Activated CD4-positive, alpha-beta T cell treated with anti-CD3 and anti-CD28 coated beads, Interleukin-2, amount 50 U/mL, for 16 hours (primary cell): ENCODE data around the gene EEA1.
A peak's percentile ranks its signal among the peaks of the same experiment; 100 is the strongest.
"Not testable (repeated sequence)": the region's sequence is repeated elsewhere in the genome, so short reads cannot be mapped to it uniquely, and the experiment has no call there.

Experiments
- DNase-seq: peaks from one replicate; pipeline ENCODE4 v3.0.0-alpha.2; 2020

EEA1 gene

DNA sequence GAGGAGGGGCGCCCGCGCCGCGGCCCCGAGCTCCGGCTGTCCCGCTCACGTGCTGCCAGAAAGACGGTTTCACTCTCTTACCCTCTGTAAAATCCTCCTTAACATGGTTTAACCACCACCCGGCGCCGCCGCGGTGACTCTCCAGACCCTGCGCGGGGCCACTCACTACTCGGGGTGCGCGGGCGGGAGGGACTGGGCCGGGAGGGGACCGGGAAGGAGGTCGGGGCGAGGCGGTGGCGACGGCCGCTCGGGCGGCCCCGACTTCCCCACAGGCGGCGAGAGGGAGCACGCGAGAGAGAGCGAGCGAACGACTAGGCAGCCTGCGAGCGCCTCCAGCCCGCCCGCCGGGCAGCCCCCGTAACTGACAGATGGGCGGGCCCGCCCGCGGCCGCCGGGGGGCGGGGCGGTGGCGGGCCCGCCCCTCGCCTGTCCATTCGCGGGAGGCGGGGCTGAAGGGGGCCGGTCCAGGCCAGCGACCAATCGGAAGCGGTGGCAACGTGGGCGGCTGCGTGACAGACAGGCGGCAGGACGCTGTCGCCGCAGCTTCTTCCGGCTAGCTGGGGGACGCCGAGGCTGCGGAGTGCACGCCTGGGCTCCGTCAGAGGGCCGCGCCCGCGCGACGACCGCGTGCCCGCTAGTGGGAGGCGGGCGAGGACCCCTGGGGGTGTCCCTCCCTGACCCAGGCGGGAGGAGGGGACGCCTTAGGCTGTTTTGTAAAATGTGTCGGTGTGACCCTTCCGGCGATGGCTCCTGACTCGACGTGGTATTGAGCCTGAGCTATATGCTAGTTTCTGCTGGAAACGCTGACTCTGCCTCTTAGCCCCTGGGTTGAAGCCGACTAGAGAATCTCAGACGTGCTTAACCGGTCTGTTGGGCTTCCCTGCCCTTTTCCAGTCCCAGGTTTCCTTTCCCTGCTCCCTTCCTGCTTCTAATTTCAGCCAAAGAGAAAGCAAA, at the start of gene EEA1:
Gene EEA1 (minus strand): TSS at position 334 of the 954 bp plus-strand sequence. CDS start 229 bp downstream, at position 105.
- DNase-seq = peak; percentile 98

GRCh38 chr12:92978607-92979006, 49.5 kb upstream of the EEA1 start:
- no peak for DNase-seq

DNA sequence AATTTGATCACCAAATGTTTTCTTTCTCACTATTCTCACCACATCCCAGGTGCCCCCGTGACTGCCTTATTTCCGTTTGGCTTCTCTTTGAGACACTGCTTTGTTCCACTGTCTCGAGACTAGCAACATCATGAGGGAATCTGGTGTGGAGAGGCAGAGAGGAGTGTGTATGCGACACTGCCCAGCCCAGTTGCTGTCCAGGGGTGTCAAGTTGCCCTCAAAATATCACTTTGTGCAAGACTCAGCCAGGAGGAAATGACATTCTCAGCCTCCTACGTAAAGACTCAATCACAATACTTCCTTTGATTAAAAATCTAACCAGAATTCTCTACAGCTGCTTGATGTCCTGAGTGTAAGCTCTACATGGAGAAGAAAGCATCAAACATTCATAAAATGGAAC, 48.2 kb upstream of the EEA1 start:
- no peak for DNase-seq

DNA sequence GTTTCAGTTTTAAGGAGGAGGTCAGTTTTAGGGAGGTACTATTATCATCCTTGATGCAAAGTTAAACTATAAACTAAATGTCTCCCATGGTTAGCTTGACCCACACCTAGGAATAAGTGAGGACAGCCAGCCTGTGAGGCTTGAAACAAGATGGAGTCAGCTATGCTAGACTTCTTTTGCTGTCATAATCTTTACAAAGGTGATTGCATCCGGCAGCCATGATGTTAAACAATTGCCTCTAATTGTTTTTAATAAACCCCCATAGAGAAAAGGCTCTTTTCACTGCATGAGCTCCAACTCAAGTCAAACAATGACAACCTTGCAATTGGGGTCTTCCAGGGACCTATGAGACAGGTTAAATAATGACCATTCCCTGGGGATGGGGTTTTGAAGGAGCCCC, 45.7 kb upstream of the EEA1 start:
- no peak for DNase-seq

DNA sequence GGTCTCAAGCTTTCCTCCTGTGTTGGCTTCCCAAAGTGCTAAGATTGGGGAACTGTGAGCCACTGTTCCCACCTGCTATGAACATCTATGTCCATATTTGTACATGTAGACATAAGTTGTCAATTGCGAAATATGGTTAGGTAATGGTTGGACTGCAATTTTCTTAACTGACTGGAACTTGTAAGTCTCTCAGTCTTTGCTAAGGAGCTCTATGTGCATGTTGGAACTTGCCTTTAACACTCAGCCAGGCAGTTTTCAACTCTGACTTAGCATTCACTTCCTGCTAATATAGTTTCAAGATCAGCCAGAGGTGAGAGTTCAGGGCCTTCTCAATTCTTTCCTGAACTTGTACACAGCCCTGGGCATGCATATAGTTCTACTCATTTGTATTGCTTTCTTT, 44.5 kb upstream of the EEA1 start:
- DNase-seq = no peak

DNA sequence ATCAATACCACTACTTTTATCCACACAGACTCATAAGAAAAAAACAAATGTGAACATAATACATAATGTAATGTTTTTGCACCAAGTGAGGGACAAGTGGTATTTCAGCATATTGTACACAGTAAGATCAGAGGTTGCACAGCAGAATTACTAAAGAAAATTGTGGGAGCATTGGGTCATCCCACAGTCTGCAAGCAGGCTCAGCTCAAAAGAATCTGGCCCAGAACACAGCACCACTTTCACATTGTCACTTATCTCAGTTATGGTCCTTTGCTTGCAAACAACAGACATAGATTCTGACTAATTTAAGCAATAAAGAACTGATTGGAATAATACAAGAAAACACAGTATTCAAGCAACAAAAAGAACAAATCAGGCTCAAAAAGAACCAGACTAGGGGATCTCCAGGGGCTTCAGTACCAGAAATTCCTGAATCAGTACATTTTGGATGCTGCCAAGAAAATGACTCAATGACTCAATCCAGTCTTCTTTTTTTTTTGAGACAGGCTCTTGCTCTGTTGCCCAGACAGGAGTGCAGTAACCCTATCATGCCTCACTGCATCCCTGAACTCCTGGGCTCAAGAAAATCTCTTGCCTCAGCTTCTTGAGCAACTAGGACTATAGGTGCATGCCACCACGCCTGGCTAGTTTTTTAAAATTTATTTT, 42.9 kb upstream of the EEA1 start:
- no peak for DNase-seq

GRCh38 chr12:92968176-92968813, 39.2 kb upstream of the EEA1 start:
- DNase-seq = no peak

GRCh38 chr12:92964378-92964777, 35.3 kb upstream of the EEA1 start:
- DNase-seq = not testable (repeated sequence)

- DNase-seq = no peak
Measured at GRCh38 chr12:92961949-92962348, 32.9 kb upstream of the EEA1 start.

- no peak for DNase-seq
Measured at GRCh38 chr12:92955997-92956663, 27.0 kb upstream of the EEA1 start.

GRCh38 chr12:92953747-92954146, 24.7 kb upstream of the EEA1 start:
- DNase-seq = peak; percentile 5

GRCh38 chr12:92952394-92952793, 23.3 kb upstream of the EEA1 start:
- DNase-seq = no peak

- no peak for DNase-seq
Measured at GRCh38 chr12:92951006-92951405, 21.9 kb upstream of the EEA1 start.

GRCh38 chr12:92950011-92950410, 20.9 kb upstream of the EEA1 start:
- DNase-seq = no peak

GRCh38 chr12:92949466-92949865, 20.4 kb upstream of the EEA1 start:
- no peak for DNase-seq

DNA sequence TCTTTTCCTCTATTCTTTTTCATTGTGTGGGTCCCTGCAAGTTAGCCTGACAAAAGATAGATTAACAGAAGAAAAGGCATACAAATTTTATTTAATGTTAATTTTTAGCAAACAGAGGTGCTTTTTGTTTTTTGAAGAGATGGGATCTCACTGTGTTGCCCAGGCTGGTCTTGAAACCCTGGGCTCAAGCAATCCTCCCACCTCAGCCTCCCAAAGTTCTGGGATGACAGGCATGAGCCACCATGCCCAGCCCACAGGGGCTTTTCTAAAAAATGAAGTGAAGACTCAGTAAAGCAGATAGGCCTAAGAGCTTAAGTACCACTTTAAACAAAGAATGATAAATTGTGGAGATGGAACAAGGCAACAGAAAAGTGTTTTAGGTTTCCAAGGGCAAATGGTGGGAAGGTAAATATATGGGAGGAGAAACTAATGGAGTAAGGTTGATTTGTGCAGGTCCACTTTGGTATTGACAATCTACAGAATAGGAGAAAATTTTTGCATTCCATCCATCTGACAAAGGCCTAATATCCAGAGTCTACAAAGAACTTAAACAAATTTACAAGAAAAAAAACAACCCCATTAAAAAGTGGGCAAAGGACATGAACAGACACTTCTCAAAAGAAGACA, 18.6 kb upstream of the EEA1 start:
- DNase-seq = no peak

DNA sequence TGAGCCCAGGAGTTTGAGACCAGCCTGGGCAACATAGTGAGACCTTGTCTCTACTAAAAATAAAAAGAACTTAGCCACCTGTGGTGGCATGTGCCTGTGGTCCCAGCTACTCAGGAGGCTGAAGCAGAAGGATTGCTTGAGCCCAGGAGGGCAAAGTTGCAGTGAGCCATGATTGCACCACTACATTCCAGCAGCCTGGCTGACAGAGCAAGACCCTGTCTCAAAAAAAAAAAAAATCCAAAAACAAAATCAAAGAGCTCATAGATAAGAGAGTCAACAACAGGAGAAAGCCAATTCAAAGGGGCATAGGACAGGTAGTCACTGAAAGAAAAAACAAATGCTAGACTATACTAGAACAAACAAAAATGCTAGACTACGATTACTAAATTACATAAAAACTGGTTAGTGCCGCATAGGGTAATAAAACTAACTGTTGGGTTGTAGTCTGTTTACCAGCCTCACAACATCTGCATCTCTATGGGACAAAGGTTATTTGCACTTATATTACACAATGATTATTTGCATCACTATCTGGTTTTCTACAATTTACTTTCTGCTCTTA, 16.6 kb upstream of the EEA1 start:
- no peak for DNase-seq

GRCh38 chr12:92943482-92944250, 14.6 kb upstream of the EEA1 start:
- DNase-seq = no peak

- DNase-seq = no peak
Measured at GRCh38 chr12:92942905-92943304, 13.8 kb upstream of the EEA1 start.

GRCh38 chr12:92939116-92939515, 10.0 kb upstream of the EEA1 start:
- DNase-seq = no peak

GRCh38 chr12:92938638-92939037, 9.5 kb upstream of the EEA1 start:
- no peak for DNase-seq
